Dedifferentiated amniotic fluid mesenchymal stem cell (primary cell): ENCODE results near the gene KDM2A.

Experiments used
- DNase-seq: peaks from one replicate; pipeline ENCODE4 v3.0.0-alpha.2; 2016; ENCODE audit errors: extremely low spot score

KDM2A gene

GRCh38 chr11:67284811-67285540 is 165.9 kb downstream of the KDM2A start:
- no peak for DNase-seq

DNA sequence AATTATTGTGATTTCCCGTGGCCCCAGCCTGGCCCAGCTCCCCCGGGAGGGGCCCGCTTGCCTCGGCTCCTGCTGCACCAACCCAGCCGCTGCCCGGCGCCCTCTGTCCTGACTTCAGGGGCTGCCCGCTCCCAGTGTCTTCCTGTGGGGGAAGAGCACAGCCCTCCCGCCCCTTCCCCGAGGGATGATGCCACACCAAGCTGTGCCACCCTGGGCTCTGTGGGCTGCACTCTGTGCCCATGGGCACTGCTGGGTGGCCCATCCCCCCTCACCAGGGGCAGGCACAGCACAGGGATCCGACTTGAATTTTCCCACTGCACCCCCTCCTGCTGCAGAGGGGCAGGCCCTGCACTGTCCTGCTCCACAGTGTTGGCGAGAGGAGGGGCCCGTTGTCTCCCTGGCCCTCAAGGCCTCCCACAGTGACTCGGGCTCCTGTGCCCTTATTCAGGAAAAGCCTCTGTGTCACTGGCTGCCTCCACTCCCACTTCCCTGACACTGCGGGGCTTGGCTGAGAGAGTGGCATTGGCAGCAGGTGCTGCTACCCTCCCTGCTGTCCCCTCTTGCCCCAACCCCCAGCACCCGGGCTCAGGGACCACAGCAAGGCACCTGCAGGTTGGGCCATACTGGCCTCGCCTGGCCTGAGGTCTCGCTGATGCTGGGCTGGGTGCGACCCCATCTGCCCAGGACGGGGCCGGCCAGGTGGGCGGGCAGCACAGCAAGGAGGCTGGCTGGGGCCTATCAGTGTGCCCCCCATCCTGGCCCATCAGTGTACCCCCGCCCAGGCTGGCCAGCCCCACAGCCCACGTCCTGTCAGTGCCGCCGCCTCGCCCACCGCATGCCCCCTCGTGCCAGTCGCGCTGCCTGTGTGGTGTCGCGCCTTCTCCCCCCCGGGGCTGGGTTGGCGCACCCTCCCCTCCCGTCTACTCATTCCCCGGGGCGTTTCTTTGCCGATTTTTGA is 166.8 kb downstream of the KDM2A start:
- no peak for DNase-seq

GRCh38 chr11:67286621-67287333 is 167.7 kb downstream of the KDM2A start:
- DNase-seq: no peak

DNA sequence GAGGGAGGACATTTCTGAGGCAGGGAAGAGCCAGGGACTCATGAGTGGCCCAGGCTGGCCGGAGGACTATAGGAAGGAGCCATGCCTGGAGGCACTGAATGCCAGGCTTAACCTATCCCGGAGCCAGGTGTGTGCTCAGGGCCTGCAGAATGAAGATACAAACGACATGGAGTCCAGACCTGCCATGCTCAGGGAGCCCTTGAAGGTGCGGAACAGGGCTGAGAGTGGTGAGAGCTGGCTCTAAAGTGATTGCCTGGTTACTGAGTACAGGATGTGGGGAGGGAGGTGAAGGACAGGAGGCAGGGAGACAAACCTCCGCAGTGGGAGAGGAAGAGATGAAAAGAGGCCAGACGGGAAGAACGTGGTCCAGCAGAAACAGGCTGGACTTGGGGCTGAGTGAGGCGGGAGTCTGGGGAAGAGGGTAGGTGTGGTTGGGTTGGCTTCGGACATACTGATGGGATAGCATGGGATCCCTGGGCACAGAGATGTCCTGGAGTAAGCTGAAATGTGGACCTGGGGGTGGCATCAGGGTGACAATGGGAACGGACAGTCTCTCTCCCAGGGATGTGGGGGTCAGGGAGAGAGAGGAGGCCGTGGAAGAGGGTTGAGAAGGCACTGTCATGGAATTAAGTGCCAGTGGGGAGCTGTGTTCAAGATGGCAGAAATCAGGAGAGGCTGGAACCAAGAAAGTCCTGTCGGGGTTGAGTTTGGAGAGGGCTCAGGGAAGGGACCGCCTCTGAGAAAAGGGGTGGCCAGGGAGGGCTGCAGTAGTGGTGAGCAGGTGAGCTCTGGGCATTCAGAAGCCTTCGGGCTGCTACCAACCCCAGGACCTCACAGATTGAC is 168.5 kb downstream of the KDM2A start:
- DNase-seq: no peak

DNA sequence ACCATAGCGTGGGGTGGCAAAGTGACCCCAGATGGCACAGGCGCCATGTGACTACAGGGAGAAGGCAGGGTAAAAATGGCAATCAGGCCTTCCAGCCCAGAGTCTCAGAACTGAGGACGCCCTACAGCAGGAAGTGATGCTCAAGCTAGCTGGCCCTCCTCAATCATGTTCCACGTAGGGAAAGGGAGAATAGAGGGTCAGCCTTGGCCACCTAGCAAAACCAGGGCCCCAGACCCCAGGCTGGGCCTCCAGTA is 169.1 kb downstream of the KDM2A start:
- DNase-seq: no peak

GRCh38 chr11:67288452-67289225 is 169.6 kb downstream of the KDM2A start:
- DNase-seq: peak; percentile 81

DNA sequence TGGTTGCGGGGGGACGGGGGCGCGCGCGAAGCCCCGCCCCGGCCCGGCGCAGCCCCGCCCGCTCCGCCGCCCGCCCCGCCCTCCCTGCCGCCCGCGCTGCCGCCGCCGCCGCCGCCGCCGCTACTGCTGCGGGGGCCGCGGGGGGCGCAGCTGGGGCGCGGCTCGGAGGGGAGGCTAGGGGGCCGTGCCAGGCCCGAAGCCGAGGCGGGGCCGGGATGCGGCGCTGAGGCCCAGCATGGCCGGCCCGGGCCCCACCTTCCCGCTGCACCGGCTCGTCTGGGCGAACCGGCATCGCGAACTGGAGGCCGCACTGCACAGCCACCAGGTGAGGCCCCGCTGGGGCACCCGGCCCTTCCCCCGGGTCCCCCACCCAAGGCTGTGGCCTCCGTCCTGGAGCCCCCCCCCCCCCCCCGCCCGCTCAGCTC is 170.2 kb downstream of the KDM2A start, which contains the start of gene ANKRD13D:
Gene ANKRD13D (plus strand): TSS at position 78 of the 425 bp plus-strand sequence. CDS start 158 bp downstream, at position 236.
- DNase-seq: no peak

DNA sequence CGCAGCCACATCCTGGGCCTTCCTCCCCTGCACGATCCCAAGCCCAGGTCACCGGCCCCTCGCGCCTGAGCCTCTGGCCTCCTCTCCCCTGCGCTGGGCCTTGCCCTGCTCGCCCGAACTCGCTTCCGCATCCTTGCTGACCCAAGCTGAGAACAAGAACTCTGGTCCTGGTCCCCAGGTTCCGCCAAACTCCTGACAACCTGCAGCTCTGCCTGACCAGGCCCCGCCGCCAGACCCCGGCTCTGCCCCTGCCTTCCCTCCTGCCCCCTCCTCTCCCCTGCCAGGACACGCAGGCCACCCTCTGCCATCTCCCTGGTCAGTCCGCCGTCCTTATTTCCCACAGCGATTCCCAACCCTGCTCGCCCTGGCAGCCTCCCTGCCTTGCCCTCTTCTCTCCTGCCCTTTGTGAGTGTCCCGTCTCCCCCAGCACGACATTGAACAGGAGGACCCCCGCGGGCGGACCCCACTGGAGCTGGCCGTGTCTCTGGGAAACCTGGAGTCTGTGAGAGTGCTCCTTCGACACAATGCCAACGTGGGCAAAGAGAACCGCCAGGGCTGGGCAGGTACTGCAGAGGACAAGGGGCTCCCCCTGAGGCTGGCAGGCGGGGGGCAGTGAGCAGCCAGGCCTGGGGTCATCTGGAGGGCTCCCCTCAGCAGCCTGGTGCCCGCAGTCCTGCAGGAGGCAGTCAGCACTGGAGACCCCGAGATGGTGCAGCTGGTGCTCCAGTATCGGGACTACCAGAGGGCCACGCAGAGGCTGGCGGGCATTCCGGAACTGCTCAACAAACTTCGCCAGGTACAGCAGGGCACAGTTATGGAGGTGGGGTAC is 170.8 kb downstream of the KDM2A start:
- no peak for DNase-seq

DNA sequence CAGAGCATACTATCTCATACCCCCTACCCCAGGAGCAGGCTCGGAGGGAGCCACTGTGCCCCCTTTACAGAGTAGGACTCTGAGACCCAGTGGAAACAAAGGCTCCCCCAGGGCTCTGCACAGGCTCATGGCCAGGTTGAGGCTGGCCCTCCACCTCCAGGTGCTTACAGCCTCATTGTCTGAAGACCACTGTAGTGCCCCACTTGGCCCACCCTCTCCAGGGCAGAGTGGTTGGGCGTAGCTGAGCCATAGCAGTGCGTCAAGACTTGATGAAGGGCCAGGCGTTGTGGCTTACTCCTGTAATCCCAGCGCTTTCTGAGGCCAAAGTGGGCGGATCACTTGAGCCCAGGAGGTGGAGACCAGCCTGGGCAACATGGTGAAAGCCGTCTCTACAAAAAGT is 171.7 kb downstream of the KDM2A start:
- DNase-seq: no peak

- no peak for DNase-seq
Measured at GRCh38 chr11:67291481-67292381, 172.7 kb downstream of the KDM2A start.

- no peak for DNase-seq
Measured at GRCh38 chr11:67292671-67293070, 173.6 kb downstream of the KDM2A start.

DNA sequence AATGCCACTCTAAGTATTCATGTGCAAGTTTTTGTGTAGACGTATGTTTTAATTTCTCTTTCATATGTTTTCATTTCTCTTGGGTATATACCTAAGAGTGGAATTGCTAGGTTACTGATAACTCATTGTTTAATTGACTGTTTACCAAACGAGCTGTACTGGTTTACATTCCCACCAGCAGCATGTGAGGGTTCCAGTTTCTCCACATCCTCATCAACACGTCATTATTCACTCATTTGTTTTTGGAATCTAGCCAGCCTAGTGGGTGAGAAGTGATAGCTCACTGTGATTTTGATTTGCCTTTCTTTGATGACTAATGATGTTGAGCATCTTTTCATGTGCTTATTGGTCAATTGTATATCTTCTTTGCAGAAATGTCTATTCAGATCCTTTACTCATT is 174.0 kb downstream of the KDM2A start:
- no peak for DNase-seq

DNA sequence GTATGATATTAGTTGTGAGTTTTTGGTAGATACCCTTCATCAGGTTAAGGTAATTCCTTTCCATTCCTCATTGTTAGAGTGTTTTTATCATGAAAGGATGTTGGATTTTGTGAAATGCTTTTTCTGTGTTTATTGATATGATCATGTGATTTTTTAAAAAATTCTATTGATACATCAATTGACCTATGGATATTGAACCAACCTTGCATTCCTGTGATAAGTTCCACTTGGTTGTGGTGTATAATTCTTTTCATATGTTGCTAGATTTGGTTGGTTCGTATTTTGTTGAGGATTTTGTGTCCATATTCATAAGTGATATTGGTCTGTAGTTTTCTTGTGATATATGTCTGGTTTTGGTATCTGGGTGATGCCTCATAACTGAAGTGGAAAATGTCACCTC is 176.8 kb downstream of the KDM2A start:
- DNase-seq: no peak

DNA sequence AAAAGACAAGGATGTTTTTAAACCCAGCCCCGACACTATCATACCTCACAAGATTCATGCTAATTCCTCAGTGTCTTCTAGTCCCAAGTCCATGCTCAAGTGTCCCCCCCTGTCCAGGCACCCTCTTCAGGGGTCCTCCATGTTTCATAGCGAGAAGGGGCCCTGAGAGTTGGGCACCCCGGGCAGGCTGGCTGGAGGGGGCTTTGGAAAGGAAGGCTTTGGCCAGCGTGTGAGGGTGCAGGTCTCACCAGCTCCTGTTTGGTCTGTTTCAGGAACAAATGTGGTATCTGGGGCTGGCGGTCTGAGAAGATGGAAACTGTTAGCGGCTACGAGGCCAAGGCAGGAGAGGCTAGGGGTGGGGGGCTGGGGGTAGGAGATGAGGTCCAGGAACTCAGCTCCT is 179.7 kb downstream of the KDM2A start:
- no peak for DNase-seq

DNA sequence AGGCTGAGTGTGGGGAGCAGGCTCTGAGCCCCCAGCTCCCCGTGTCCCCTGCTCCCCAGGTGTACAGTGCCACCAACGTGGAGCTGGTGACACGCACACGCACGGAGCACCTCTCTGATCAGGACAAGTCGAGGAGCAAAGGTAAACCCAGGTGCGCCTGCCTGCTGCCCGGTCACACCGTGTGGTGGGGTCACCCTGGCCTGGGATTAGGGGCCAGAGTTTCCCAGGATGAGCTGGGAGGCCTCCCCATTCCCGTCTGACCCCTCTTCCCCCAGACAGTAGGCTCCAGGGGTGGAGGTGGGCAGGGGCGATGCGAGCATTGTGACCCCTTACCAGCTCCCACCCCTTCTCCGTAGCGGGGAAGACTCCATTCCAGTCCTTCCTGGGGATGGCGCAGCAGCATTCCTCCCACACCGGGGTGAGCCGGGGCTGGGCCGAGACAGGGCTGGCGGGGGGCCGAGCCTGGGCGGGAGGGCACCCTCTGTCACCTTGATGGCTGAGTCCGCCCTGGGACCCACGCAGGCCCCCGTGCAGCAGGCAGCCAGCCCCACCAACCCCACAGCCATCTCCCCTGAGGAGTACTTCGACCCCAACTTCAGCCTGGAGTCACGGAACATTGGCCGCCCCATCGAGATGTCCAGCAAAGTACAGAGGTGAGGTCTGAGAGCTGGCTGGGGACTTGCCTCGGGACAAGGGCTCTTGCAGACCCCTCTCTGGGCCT is 180.6 kb downstream of the KDM2A start:
- no peak for DNase-seq

DNA sequence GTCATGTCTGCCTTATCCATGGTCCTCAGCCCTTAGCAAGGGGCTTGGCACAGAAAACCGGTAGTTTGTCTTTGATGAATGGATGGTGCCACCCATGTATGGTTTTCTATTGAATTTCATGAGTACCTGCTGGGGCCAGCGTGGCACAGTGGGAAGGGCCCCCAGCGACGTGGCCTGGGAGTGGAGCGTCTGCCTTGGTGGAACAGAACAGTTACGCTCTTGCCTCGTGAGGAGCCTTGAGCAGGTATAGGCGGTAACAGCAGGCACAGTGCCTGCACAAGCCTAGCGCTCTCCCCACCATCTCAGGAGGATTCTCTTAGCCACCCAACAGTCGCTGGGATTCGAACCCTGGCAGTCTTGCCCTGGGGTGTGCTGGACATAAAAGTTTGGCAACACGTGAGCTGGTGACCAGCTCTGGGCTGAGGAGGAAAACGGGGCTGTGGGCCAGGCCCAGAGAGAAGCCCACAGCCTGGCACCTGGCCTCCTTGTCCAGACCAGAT is 181.2 kb downstream of the KDM2A start:
- DNase-seq: no peak

- DNase-seq: no peak
Measured at GRCh38 chr11:67300756-67301312, 181.8 kb downstream of the KDM2A start.
